Neural crest cell (in vitro differentiated cells): ENCODE data around the gene ANAPC1. TPM values are rescaled to one million over a fixed set of nuclear protein-coding genes. Genes with fewer than 3 reads are reported as not detected.
A peak's percentile ranks its signal among the peaks of the same experiment; 100 is the strongest.
"Not testable (repeated sequence)": the region's sequence is repeated elsewhere in the genome, so short reads cannot be mapped to it uniquely, and the experiment has no call there.

Experiments used
- DNase-seq: peaks from one replicate; pipeline ENCODE4 v3.0.0; 2021; ENCODE audit warnings: low read depth, mixed read lengths, low spot score
- H3K27ac Mint-ChIP-seq: one replicate; pipeline ENCODE4 v1.8.0; 2021; ENCODE audit warnings: mild to moderate bottlenecking, mixed read lengths; ENCODE audit not compliant: unreplicated experiment
- H3K27me3 Mint-ChIP-seq: 2 replicates; pipeline ENCODE4 v1.8.0; 2021; ENCODE audit warnings: low read depth, mild to moderate bottlenecking, mixed read lengths
- H3K36me3 Mint-ChIP-seq: 2 replicates; pipeline ENCODE4 v1.8.0; 2021; ENCODE audit warnings: low read depth, mild to moderate bottlenecking, mixed read lengths
- H3K4me1 Mint-ChIP-seq: 2 replicates; pipeline ENCODE4 v1.8.0; 2021; ENCODE audit warnings: mixed read lengths
- H3K4me3 Mint-ChIP-seq: one replicate; pipeline ENCODE4 v1.8.0; 2021; ENCODE audit warnings: mild to moderate bottlenecking, mixed read lengths
- H3K9me3 Mint-ChIP-seq: 2 replicates; pipeline ENCODE4 v1.8.0; 2021; ENCODE audit warnings: mixed read lengths
- total RNA-seq: library from RNA; stranded (reverse); gene quantifications from 2 replicates; pipeline ENCODE4 v1.2.1, GENCODE V29; 2021
- TF ChIP-seq, protein P1 (sequence below): fragments of 200-600 bp; sonication (generic); conservative IDR thresholded peaks from 2 replicates; pipeline ENCODE4 v1.5.0; 2021; ENCODE audit warnings: antibody characterized with exemption, mild to moderate bottlenecking

ANAPC1 gene
- total RNA-seq, 1 donor from 2014 or later, result 69.0 TPM

DNA sequence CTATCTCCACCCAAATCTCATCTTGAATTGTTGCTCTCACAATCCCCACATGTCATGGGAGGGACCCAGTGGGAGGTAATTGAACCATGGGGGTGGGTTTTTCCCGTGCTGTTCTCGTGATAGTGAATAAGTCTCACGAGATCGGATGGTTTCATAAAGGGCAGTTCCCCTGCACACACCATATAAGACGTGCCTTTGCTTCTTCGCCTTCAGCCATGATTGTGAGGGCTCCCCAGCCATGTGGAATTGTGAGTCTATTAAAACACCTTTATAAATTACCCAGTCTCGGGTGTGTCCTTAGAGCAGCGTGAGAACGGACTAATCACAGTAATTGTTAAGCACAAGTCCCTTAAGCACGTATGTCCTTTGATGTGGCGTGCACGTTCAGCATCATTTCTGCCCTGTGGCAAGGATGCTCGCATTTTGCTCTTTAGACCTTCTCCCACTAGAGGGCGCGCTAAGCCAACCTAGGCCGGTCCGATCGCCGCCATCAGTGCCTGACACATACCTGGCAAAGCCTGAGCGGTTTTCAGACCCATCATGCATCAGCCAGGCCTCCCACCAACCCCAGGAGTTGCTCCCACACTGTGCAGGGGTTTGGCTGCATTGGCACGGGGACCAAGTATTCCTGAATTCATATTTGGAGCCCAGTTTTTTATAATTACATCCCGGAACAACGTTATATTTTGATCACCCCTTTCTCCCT, 136.4 kb downstream of the ANAPC1 start:
- H3K27ac Mint-ChIP-seq, H3K36me3 Mint-ChIP-seq, H3K4me3 Mint-ChIP-seq, H3K4me1 Mint-ChIP-seq, H3K9me3 Mint-ChIP-seq, H3K27me3 Mint-ChIP-seq: not testable (repeated sequence)
- peak; percentile 88 for DNase-seq
- TF ChIP-seq, protein P1, sequence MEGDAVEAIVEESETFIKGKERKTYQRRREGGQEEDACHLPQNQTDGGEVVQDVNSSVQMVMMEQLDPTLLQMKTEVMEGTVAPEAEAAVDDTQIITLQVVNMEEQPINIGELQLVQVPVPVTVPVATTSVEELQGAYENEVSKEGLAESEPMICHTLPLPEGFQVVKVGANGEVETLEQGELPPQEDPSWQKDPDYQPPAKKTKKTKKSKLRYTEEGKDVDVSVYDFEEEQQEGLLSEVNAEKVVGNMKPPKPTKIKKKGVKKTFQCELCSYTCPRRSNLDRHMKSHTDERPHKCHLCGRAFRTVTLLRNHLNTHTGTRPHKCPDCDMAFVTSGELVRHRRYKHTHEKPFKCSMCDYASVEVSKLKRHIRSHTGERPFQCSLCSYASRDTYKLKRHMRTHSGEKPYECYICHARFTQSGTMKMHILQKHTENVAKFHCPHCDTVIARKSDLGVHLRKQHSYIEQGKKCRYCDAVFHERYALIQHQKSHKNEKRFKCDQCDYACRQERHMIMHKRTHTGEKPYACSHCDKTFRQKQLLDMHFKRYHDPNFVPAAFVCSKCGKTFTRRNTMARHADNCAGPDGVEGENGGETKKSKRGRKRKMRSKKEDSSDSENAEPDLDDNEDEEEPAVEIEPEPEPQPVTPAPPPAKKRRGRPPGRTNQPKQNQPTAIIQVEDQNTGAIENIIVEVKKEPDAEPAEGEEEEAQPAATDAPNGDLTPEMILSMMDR, result peak; percentile 67

DNA sequence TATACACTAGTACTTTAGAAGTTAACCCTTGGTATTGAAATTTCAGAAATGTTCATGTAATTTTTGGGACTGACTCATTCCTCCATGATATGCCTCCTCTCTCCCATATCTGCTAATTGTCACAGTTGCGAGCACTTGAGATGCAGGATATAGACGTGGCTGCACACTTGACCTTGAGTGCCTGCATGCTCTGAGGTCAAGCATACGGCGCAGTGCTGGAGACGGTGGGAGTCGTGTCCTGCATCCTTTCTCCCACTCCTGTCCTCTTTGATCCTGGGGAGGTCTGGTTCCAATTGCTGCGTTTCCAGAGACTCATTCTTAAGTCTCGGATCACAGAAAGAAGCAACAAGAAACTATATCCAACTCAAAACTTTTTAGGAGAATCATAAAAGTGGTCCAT, 139.2 kb downstream of the ANAPC1 start:
- not testable (repeated sequence) for H3K4me3 Mint-ChIP-seq, DNase-seq, H3K9me3 Mint-ChIP-seq, H3K4me1 Mint-ChIP-seq, H3K27me3 Mint-ChIP-seq, H3K36me3 Mint-ChIP-seq, H3K27ac Mint-ChIP-seq

DNA sequence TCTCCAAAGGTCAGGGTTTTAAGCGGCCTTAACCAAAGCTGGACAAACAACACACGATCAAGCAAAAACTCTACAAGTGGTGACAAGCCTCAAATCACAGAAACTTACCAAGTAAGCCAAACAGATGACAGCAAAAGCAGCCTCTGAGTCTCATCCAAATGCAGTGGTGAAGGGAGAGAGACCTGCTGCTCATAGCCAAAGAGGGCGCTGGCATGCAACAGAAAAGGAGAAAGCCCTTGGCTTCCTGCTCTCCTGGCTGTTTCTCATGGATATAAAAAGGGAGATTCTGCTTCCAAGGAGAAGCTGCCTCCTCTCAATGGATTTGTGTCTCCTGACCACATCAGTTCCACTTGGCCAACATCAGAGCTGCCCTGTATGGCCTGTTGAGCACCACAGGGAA, 142.5 kb downstream of the ANAPC1 start:
- not testable (repeated sequence) for H3K27me3 Mint-ChIP-seq, H3K4me1 Mint-ChIP-seq, H3K27ac Mint-ChIP-seq, DNase-seq, H3K4me3 Mint-ChIP-seq, H3K9me3 Mint-ChIP-seq, H3K36me3 Mint-ChIP-seq

GRCh38 chr2:111735838-111736721, 147.9 kb downstream of the ANAPC1 start:
- not testable (repeated sequence) for H3K36me3 Mint-ChIP-seq, DNase-seq, H3K4me3 Mint-ChIP-seq, H3K4me1 Mint-ChIP-seq, H3K27ac Mint-ChIP-seq, H3K9me3 Mint-ChIP-seq, H3K27me3 Mint-ChIP-seq
- TF ChIP-seq, protein P1, result peak; percentile 61

- H3K27ac Mint-ChIP-seq, result peak overlapping the region; percentile 57
Observed at GRCh38 chr2:111735420-111735819, 148.6 kb downstream of the ANAPC1 start.

DNA sequence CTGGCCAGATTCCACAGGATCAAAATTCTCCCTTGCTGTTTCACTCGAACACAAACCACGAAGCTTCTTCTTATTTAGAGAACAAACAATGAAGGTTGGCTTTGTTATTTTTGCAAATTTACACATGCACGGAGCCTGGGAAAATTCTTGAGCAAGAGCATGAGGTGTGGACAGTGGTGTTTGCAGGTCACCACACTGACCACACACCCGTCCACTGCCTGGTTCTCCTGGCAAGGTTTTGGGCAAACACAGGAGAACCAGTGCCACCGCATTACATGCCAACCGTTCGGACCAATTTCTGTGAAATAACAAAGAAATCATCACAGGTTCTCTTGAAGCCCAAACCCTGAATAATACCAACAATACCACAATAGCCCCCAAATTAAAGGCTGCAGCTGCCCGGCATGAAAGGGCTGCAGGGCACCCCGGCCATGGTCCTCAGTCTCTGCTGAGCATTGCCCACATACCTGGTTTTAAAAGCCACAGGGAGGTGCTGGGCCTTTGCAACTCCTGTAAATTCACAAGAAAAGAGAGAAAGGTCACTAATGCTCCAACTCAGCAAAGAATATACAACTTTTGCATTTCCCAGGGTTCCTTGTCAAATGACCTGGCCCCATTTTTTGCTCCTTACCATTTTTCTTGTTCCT, 154.1 kb downstream of the ANAPC1 start:
- not testable (repeated sequence) for H3K27ac Mint-ChIP-seq, H3K36me3 Mint-ChIP-seq, H3K4me3 Mint-ChIP-seq, H3K27me3 Mint-ChIP-seq, H3K4me1 Mint-ChIP-seq, DNase-seq, H3K9me3 Mint-ChIP-seq

More at GRCh38 chr2:111735420-111735819, 148.6 kb downstream of the ANAPC1 start:
- not testable (repeated sequence) for H3K36me3 Mint-ChIP-seq, H3K9me3 Mint-ChIP-seq, H3K4me1 Mint-ChIP-seq, DNase-seq, H3K27me3 Mint-ChIP-seq, H3K4me3 Mint-ChIP-seq

DNA sequence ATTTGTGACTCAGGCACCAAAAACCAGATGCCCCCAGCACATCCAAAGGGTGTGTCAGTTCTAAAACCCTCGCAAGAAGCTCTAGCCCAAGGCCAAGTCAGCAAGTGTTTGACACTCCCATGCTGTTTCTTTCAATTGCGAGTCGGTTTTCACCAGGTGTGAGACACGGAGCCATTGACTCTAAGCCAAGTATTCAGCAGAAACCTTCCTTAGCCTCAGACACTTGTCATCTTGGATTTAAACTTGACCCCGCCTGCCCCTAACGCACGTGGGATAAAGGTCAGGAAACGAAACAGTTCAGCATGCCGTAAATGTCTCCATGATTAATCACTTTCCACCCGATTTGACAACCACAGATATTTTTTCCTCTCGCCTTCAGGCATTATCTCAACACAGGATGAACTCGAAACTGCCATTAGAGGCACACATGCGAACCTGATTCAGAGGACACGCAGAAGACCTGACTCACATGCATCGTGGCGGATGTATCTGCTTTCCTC, 156.3 kb downstream of the ANAPC1 start:
- DNase-seq, H3K27me3 Mint-ChIP-seq, H3K36me3 Mint-ChIP-seq, H3K27ac Mint-ChIP-seq, H3K9me3 Mint-ChIP-seq, H3K4me3 Mint-ChIP-seq, H3K4me1 Mint-ChIP-seq: not testable (repeated sequence)
